Hepatocyte (in vitro differentiated cells): ENCODE measurements around the gene AIM2. TPM values are rescaled to one million over a fixed set of nuclear protein-coding genes. Genes with fewer than 3 reads are reported as not detected.
"Not testable (repeated sequence)": the region's sequence is repeated elsewhere in the genome, so short reads cannot be mapped to it uniquely, and the experiment has no call there.

Source experiments
- DNase-seq: peaks from one replicate; pipeline ENCODE4 v3.0.0-alpha.2; 2016; ENCODE audit warnings: low spot score
- H2AFZ ChIP-seq: fragments of 200-600 bp; sonication (generic); 2 replicates; pipeline ENCODE4 v1.6.0; 2016; ENCODE audit warnings: antibody characterized with exemption, mild to moderate bottlenecking
- H3K27ac ChIP-seq: fragments of 200-600 bp; sonication (generic); 2 replicates; pipeline ENCODE4 v1.5.1; 2016; ENCODE audit warnings: mild to moderate bottlenecking
- H3K27me3 ChIP-seq: fragments of 200-600 bp; sonication (generic); 2 replicates; pipeline ENCODE4 v1.6.1; 2016
- H3K36me3 ChIP-seq: fragments of 200-600 bp; sonication (generic); replicated peaks from 2 replicates; pipeline ENCODE4 v1.5.1; 2016; ENCODE audit warnings: low read depth; ENCODE audit not compliant: insufficient read depth
- H3K4me1 ChIP-seq: fragments of 200-600 bp; sonication (generic); 2 replicates; pipeline ENCODE4 v1.5.1; 2016; ENCODE audit warnings: mild to moderate bottlenecking, moderate library complexity; ENCODE audit not compliant: insufficient read depth
- H3K4me2 ChIP-seq: fragments of 200-600 bp; sonication (generic); 2 replicates; pipeline ENCODE4 v1.6.0; 2016
- H3K4me3 ChIP-seq: fragments of 200-600 bp; sonication (generic); 2 replicates; pipeline ENCODE4 v1.5.1; 2016; ENCODE audit warnings: mild to moderate bottlenecking
- H3K79me2 ChIP-seq: fragments of 200-600 bp; sonication (generic); 2 replicates; pipeline ENCODE4 v1.6.0; 2017; ENCODE audit warnings: mild to moderate bottlenecking
- H3K9me2 ChIP-seq: fragments of 200-600 bp; sonication (generic); replicated peaks from 2 replicates; pipeline ENCODE4 v1.6.0; 2017; ENCODE audit warnings: mild to moderate bottlenecking; ENCODE audit not compliant: insufficient read depth
- H3K9me3 ChIP-seq: fragments of 200-600 bp; sonication (generic); 2 replicates; pipeline ENCODE4 v1.5.1; 2016; ENCODE audit warnings: low read depth, mild to moderate bottlenecking
- H4K20me1 ChIP-seq: fragments of 200-600 bp; sonication (generic); 2 replicates; pipeline ENCODE4 v1.6.0; 2016; ENCODE audit warnings: mild to moderate bottlenecking; ENCODE audit not compliant: insufficient read depth, poor library complexity, severe bottlenecking
- CTCF ChIP-seq: fragments of 200-600 bp; sonication (generic); IDR thresholded peaks from 2 replicates; pipeline ENCODE4 v1.5.1; 2016; ENCODE audit warnings: antibody characterized with exemption, mild to moderate bottlenecking; ENCODE audit not compliant: poor library complexity
- EZH2 ChIP-seq: fragments of 200-600 bp; sonication (generic); IDR thresholded peaks from 2 replicates; pipeline ENCODE4 v1.6.1; 2016; ENCODE audit warnings: antibody characterized with exemption, mild to moderate bottlenecking, borderline replicate concordance
- EZH2phosphoT487 ChIP-seq: fragments of 200-600 bp; sonication (generic); IDR thresholded peaks from one replicate; pipeline ENCODE4 v1.6.1; 2018; ENCODE audit warnings: antibody characterized with exemption, mild to moderate bottlenecking, low read depth, moderate library complexity; ENCODE audit not compliant: unreplicated experiment, severe bottlenecking
- WGBS: methylation state at CpG from one replicate; pipeline ENCODE4 v1.1.6; 2016; ENCODE audit warnings: low lambda C conversion rate; ENCODE audit errors: missing lambda C conversion rate; 5-methylcytosine and 5-hydroxymethylcytosine counted together
- polyA plus RNA-seq: library from polyadenylated mRNA; unstranded; fragments of >200 nt; fragmentation: Nextera tagmentation; extraction: Ambion mirVana; gene quantifications from 2 replicates; pipeline ENCODE4 v1.2.1, GENCODE V29; 2016
- total RNA-seq: library from RNA; depleted of rRNA; stranded (reverse); fragments of >200 nt; gene quantifications from 2 replicates; pipeline ENCODE4 v1.2.3, GENCODE V29; 2014

Gene AIM2
- total and polyA plus RNA-seq, 2 experiments from 2014 or later, result 0.30 to 1.1 TPM

- Histone ChIP-seq H3K4me2 (no peak overlapping the region), H3K27ac (no peak overlapping the region), H3K36me3 (no peaks in the 10 kb centered on the region), H3K9me2 (no peaks in the 10 kb centered on the region), H2AFZ (no peak overlapping the region), H3K4me1 (no peaks in the 10 kb centered on the region), H3K79me2 (no peaks in the 10 kb centered on the region), H3K9me3 (no peaks in the 10 kb centered on the region), H4K20me1 (no peaks in the 10 kb centered on the region), H3K4me3 (no peak overlapping the region), H3K27me3 (no peaks in the 10 kb centered on the region)
- no peak for TF ChIP-seq EZH2
- TF ChIP-seq EZH2phosphoT487, result no peak
- no peak for TF ChIP-seq CTCF
- WGBS, result 75% methylated on average over 4 of the region's 4 CpGs
- no peak for DNase-seq
These were observed 43.8 kb upstream of the AIM2 start for GRCh38 chr1:159120317-159120716.

- 52% methylated on average over 1 of the region's 1 CpG for WGBS
- H3K36me3 ChIP-seq, result no peaks in the 10 kb centered on the region
- no peak for TF ChIP-seq EZH2phosphoT487
- no peak for TF ChIP-seq EZH2
- no peak for TF ChIP-seq CTCF
- peak overlapping the region; percentile 20 for H2AFZ ChIP-seq
- no peak for DNase-seq
- no peaks in the 10 kb centered on the region for H3K4me1 ChIP-seq
- H3K4me2 ChIP-seq, result no peak overlapping the region
- H3K79me2 ChIP-seq, result no peaks in the 10 kb centered on the region
- H3K9me2 ChIP-seq, result no peaks in the 10 kb centered on the region
- no peak overlapping the region for H3K27ac ChIP-seq
- H3K27me3 ChIP-seq, result no peaks in the 10 kb centered on the region
- no peaks in the 10 kb centered on the region for H3K9me3 ChIP-seq
- H4K20me1 ChIP-seq, result no peaks in the 10 kb centered on the region
- no peak overlapping the region for H3K4me3 ChIP-seq
These were observed 37.2 kb upstream of the AIM2 start for GRCh38 chr1:159113596-159114433.

- not testable (repeated sequence) for H3K9me3 ChIP-seq, H3K4me2 ChIP-seq, DNase-seq, H3K36me3 ChIP-seq, H3K9me2 ChIP-seq, H3K4me1 ChIP-seq, H3K4me3 ChIP-seq, H2AFZ ChIP-seq, H3K27me3 ChIP-seq, H4K20me1 ChIP-seq, H3K79me2 ChIP-seq, H3K27ac ChIP-seq
- WGBS, result 84% methylated on average over 3 of the region's 3 CpGs
These were observed 26.5 kb upstream of the AIM2 start for GRCh38 chr1:159103021-159103420.

- no peaks in the 10 kb centered on the region for H3K27me3 ChIP-seq
- H3K27ac ChIP-seq, result no peak overlapping the region
- H3K4me1 ChIP-seq, result no peaks in the 10 kb centered on the region
- no peaks in the 10 kb centered on the region for H3K9me3 ChIP-seq
- no peaks in the 10 kb centered on the region for H4K20me1 ChIP-seq
- no peak overlapping the region for H3K4me3 ChIP-seq
- TF ChIP-seq EZH2, result no peak
- TF ChIP-seq CTCF, result no peak
- TF ChIP-seq EZH2phosphoT487, result no peak
- H3K79me2 ChIP-seq, result no peaks in the 10 kb centered on the region
- 87% methylated on average over 1 of the region's 1 CpG for WGBS
- no peak for DNase-seq
- H2AFZ ChIP-seq, result no peak overlapping the region
- H3K4me2 ChIP-seq, result no peak overlapping the region
- no peaks in the 10 kb centered on the region for H3K9me2 ChIP-seq
- H3K36me3 ChIP-seq, result no peaks in the 10 kb centered on the region
These were observed 24.0 kb upstream of the AIM2 start for GRCh38 chr1:159100589-159100988.
